Tibial artery (tissue), 4 donors: ENCODE measurements around the gene RNF144B.
A peak's percentile ranks its signal among the peaks of the same experiment; 100 is the strongest.

Experiments used
- DNase-seq, 2 donors: peaks; one replicate each; pipeline ENCODE4 v3.0.0-alpha.2; 2019
- H3K27ac ChIP-seq, 2 donors: fragments of 200-600 bp; sonication (generic) in 1 of 2; 1 replicate in 1 of 2; 2 replicates in 1 of 2; pipeline ENCODE4 v1.5.1; 2018 to 2019; ENCODE audit warnings: mild to moderate bottlenecking in 1 of 2
- H3K27me3 ChIP-seq, 2 donors: fragments of 200-600 bp; sonication (generic) in 1 of 2; one replicate each; pipeline versions ENCODE4 v1.5.1 to v1.6.0; 2016 to 2019
- H3K36me3 ChIP-seq, 3 donors: fragments of 200-600 bp; sonication (generic) in 2 of 3; one replicate each; pipeline ENCODE4 v1.5.1; 2016 to 2019; ENCODE audit warnings: mild to moderate bottlenecking in 2 of 3
- H3K4me1 ChIP-seq, 4 donors: fragments of 200-600 bp; sonication (generic) in 2 of 4; 1 replicate in 3 of 4; 2 replicates in 1 of 4; pipeline ENCODE4 v1.5.1; 2016 to 2019
- H3K4me3 ChIP-seq, 2 donors: fragments of 200-600 bp; sonication (generic) in 1 of 2; 1 replicate in 1 of 2; 2 replicates in 1 of 2; pipeline ENCODE4 v1.5.1; 2018 to 2019; ENCODE audit warnings: mild to moderate bottlenecking in 2 of 2
- H3K9me3 ChIP-seq, 3 donors: fragments of 200-600 bp; sonication (generic) in 1 of 3; one replicate each; pipeline ENCODE4 v1.5.1; 2016 to 2019
- intact Hi-C: fragments of 100-400 bp; cut with DNase I; formaldehyde crosslinking; loops from one replicate; pipeline ENCODE4 v1.15.0; 2023; ENCODE audit warnings: low total_unique reads
- TF ChIP-seq, protein P1 (sequence below), 2 experiments: fragments of 200-600 bp in 1 of 2; fragments of 450-650 bp in 1 of 2; IDR thresholded peaks; one replicate each; pipeline ENCODE4 v1.5.1; 2017 to 2019; ENCODE audit warnings: antibody characterized with exemption in 2 of 2, mild to moderate bottlenecking in 1 of 2, moderate library complexity in 1 of 2

The RNF144B gene

DNA sequence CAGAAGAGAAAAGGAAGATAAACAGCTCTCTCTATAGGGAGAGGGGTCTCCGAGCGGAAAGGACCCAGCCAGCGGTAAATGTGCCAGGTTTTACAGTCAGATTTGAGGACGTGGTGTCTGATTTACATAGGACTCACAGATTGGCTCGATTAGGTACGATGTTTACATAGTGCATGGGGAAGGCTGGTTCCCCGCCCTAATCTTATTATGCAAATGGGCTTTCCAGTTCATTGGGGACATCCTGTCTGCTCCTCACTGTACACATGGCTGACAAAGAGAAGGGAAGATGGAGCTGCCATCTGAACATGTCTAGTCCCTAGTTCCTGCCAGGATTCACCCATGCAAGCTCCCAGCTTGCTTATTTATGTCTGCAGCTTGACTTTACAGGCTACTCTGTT, 119.9 kb downstream of the RNF144B start:
- H3K9me3 ChIP-seq, result no peaks in the 10 kb centered on the region
- TF ChIP-seq, protein P1, sequence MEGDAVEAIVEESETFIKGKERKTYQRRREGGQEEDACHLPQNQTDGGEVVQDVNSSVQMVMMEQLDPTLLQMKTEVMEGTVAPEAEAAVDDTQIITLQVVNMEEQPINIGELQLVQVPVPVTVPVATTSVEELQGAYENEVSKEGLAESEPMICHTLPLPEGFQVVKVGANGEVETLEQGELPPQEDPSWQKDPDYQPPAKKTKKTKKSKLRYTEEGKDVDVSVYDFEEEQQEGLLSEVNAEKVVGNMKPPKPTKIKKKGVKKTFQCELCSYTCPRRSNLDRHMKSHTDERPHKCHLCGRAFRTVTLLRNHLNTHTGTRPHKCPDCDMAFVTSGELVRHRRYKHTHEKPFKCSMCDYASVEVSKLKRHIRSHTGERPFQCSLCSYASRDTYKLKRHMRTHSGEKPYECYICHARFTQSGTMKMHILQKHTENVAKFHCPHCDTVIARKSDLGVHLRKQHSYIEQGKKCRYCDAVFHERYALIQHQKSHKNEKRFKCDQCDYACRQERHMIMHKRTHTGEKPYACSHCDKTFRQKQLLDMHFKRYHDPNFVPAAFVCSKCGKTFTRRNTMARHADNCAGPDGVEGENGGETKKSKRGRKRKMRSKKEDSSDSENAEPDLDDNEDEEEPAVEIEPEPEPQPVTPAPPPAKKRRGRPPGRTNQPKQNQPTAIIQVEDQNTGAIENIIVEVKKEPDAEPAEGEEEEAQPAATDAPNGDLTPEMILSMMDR (IDR thresholded peaks at IDR 0.05), result no peak
- peaks cover 0 to 17% (median 3%) of the 10 kb centered on the region in 4 donors for H3K4me1 ChIP-seq
- H3K27me3 ChIP-seq, result no peaks in the 10 kb centered on the region
- no peak overlapping the region for H3K27ac ChIP-seq
- no peak overlapping the region for H3K4me3 ChIP-seq
- intact Hi-C loops, result no loop called here
- DNase-seq, result no peak
- no peaks in the 10 kb centered on the region for H3K36me3 ChIP-seq

DNA sequence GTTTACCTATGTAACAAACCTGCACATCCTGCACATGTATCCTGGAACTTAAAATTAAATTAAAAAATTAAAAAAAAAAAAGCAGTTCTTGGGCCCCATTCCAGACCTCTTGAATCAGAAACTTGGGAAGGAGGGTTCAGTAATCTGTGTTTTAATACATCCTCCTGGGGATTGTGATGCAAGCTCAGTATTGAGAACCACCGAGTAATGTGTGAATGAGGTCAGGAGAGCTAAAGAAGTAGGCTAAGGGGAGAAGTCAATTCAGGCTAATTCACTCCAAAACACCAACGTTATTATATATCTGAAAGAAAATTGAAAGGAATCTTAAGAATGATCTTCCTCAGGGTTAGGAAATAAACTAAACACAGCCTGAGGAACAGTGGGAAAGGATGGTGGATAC, 120.4 kb downstream of the RNF144B start:
- H3K27ac ChIP-seq, result no peak overlapping the region
- intact Hi-C loops, result no loop called here
- H3K4me1 ChIP-seq, result peaks cover 0 to 17% (median 3%) of the 10 kb centered on the region in 4 donors

DNA sequence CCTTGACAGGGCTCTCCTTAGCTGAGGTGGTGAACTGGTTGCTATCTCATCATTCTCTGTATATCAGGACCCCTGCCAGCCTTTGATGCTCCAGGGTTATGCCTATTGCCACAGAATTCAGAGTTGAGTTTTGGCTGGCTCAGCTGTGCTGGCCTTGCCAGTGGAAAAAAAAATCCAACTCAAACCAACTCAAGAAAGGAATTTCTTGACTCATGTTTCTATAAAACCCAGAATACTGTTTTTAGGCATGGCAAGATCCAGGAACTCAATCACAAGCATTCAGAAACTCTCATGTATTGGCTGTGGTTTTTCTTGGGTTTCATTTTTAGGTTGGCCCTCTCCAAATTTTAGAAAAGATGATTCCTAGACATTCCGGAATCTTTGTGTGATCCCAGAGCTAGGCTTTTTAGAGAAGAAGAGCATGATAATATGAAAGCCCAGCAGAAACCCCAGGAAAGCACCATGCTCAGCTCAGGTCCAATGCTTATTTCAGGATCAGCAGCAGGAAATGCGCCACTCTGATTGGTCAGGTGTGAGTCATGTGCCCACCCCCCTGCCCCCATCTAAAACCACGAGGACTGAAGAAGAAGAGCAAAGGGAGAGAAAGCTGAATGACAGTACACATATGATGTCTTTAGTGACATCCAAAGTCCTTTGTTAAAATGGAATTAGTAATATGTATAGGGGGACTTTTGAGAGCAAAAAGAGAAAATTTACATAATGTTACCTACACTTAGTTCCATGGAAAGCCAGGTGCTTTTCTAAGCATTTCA, 122.9 kb downstream of the RNF144B start:
- peak overlapping the region; percentile 20 to 29 for H3K27ac ChIP-seq
- H3K4me1 ChIP-seq, result peaks cover 0 to 11% (median 2%) of the 10 kb centered on the region in 4 donors
- H3K36me3 ChIP-seq, result no peaks in the 10 kb centered on the region
- H3K27me3 ChIP-seq, result no peaks in the 10 kb centered on the region
- no peak overlapping the region for H3K4me3 ChIP-seq
- DNase-seq, result no peak
- intact Hi-C loops, result no loop called here
- no peaks in the 10 kb centered on the region for H3K9me3 ChIP-seq
- TF ChIP-seq, protein P1 (IDR thresholded peaks at IDR 0.05), result no peak

More for the DNA sequence above, 120.4 kb downstream of the RNF144B start:
- Histone ChIP-seq H3K36me3 (no peaks in the 10 kb centered on the region), H3K27me3 (no peaks in the 10 kb centered on the region), H3K9me3 (no peaks in the 10 kb centered on the region), H3K4me3 (no peak overlapping the region)
- DNase-seq, result no peak
- TF ChIP-seq, protein P1 (IDR thresholded peaks at IDR 0.05), result no peak

DNA sequence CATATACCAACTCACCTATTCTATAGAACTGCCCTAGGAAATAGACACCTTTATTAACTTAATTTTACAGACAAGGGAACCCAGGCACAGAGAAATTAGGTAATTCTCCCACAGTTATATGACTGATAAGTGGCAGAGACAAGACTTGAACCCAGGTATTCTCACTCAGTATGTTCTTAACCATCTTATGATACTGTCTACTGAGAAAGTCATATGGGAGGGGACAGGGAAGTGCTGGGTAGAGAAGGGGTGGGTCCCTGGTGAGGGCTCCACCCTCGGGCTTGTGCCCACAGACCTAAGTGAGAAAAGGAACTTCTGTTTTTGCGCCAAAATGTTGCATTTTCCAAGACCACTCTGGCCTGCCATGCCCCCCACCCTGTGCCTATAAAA, 123.5 kb downstream of the RNF144B start:
- no peak for DNase-seq
- Histone ChIP-seq H3K27me3 (no peaks in the 10 kb centered on the region), H3K9me3 (no peaks in the 10 kb centered on the region), H3K36me3 (no peaks in the 10 kb centered on the region), H3K4me1 (peaks cover 0 to 11% (median 2%) of the 10 kb centered on the region in 4 donors), H3K27ac (peak overlapping the region; percentile 20 to 29), H3K4me3 (no peak overlapping the region)
- TF ChIP-seq, protein P1 (IDR thresholded peaks at IDR 0.05), result no peak
- intact Hi-C loops, result no loop called here

DNA sequence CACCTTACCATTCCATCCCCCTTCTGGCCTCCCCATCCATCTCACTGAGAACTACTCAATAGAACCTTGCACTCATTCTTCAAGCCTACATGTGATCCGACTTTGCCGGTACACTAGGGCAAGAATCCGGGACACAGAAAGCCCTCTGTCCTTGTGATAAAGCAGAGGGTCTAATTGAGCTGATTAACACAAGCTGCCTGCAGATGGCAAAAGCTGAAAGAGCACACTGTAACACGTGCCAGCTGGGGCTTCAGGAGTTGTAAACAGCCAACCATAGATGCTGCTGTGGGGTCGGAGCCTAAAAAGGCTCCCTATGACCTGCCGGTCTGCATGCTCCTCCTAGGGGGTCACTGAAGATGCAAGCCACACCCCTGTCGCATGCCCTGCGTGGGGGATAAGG, 124.1 kb downstream of the RNF144B start:
- no peaks in the 10 kb centered on the region for H3K36me3 ChIP-seq
- no peak overlapping the region for H3K27ac ChIP-seq
- intact Hi-C loops, result no loop called here
- TF ChIP-seq, protein P1 (IDR thresholded peaks at IDR 0.05), result no peak
- no peak overlapping the region for H3K4me3 ChIP-seq
- no peak for DNase-seq
- peaks cover 0 to 11% (median 2%) of the 10 kb centered on the region in 4 donors for H3K4me1 ChIP-seq
- H3K9me3 ChIP-seq, result no peaks in the 10 kb centered on the region
- no peaks in the 10 kb centered on the region for H3K27me3 ChIP-seq
